ENCODE measurements around the gene ATG9B.
A peak's percentile ranks its signal among the peaks of the same experiment; 100 is the strongest.

ATG9B gene

GRCh38 chr7:151059367-151060112 lies 35.2 kb upstream of the ATG9B start, which contains the start of gene SLC4A2:
Gene SLC4A2 (plus strand): TSS chr7:151059589. CDS start chr7:151061988, 2,399 bp downstream.
- peak; percentile 63 for TF ChIP-seq CTCF (conservative IDR thresholded peaks at IDR 0.05; ENCODE audit: low read depth)
- peak within 1 kb of the TSS; percentile 96 for H3K27ac ChIP-seq
- POLR2A ChIA-PET (ENCODE audit: low non-redundant PET): no interaction called here
- DNase-seq (ENCODE audit: low spot score): peak; percentile 81
- CTCF ChIA-PET: interaction anchor here (0.6 kb wide), 1 partner anchor 15 kb away, joined by 3 read pairs; no protein-coding TSS in a partner anchor

GRCh38 chr7:151058781-151059366 lies 34.6 kb upstream of the ATG9B start:
- peak; percentile 4 for DNase-seq (ENCODE audit: low spot score)
- ChIA-PET POLR2A (ENCODE audit: low non-redundant PET) (no interaction called here), CTCF (interaction anchor here (0.6 to 1.0 kb wide), 3 partner anchors 14 to 52 kb away, joined by 3 to 4 read pairs (median 3); no protein-coding TSS in a partner anchor)
- TF ChIP-seq CTCF (conservative IDR thresholded peaks at IDR 0.05; ENCODE audit: low read depth): no peak
- H3K27ac ChIP-seq: peak overlapping the region; percentile 96

- peak; percentile 96 for DNase-seq (ENCODE audit: low spot score)
- TF ChIP-seq CTCF (conservative IDR thresholded peaks at IDR 0.05; ENCODE audit: low read depth): no peak
- H3K27ac ChIP-seq: peak overlapping the region; percentile 96
- CTCF ChIA-PET: interaction anchor here (1.0 kb wide), 2 partner anchors 27 to 53 kb away, joined by 3 to 4 read pairs; no protein-coding TSS in a partner anchor
- POLR2A ChIA-PET (ENCODE audit: low non-redundant PET): no interaction called here
Observed at GRCh38 chr7:151057989-151058780, 33.9 kb upstream of the ATG9B start.

- TF ChIP-seq CTCF (conservative IDR thresholded peaks at IDR 0.05; ENCODE audit: low read depth): no peak
- ChIA-PET POLR2A (ENCODE audit: low non-redundant PET) (no interaction called here), CTCF (interaction anchor here (1.0 kb wide), 2 partner anchors 28 to 39 kb away, joined by 3 read pairs; no protein-coding TSS in a partner anchor)
- no peak for DNase-seq (ENCODE audit: low spot score)
- H3K27ac ChIP-seq: peak within 1 kb of the TSS; percentile 96
Observed at GRCh38 chr7:151057506-151057988, 33.3 kb upstream of the ATG9B start, which contains the start of gene CDK5. Gene CDK5 (minus strand): TSS chr7:151057897. CDS start chr7:151057848, 49 bp downstream.

- no peak for TF ChIP-seq CTCF (conservative IDR thresholded peaks at IDR 0.05; ENCODE audit: low read depth)
- POLR2A ChIA-PET (ENCODE audit: low non-redundant PET): no interaction called here
- CTCF ChIA-PET: interaction anchor here (0.6 to 1.0 kb wide), 3 partner anchors 31 to 68 kb away, joined by 3 to 5 read pairs (median 3); no protein-coding TSS in a partner anchor
- peak overlapping the region; percentile 96 for H3K27ac ChIP-seq
- no peak for DNase-seq (ENCODE audit: low spot score)
Observed at GRCh38 chr7:151056666-151057505, 32.6 kb upstream of the ATG9B start.
